ENCODE measurements around the gene DUOX2. TPM values are rescaled to one million over a fixed set of nuclear protein-coding genes. Genes with fewer than 3 reads are reported as not detected.
"Not testable (repeated sequence)": the region's sequence is repeated elsewhere in the genome, so short reads cannot be mapped to it uniquely, and the experiment has no call there.

Gene DUOX2
- total RNA-seq, 1 donor = not detected

GRCh38 chr15:45077391-45077790 lies 36.6 kb downstream of the DUOX2 start:
- not testable (repeated sequence) for H3K27me3 ChIP-seq (ENCODE audit: insufficient read depth, low read length); DNase-seq (ENCODE audit: insufficient read length, low spot score, missing footprints)

GRCh38 chr15:45075440-45076320 lies 38.3 kb downstream of the DUOX2 start:
- not testable (repeated sequence) for H3K4me2 ChIP-seq (ENCODE audit: insufficient read depth, low read length); H3K27me3 ChIP-seq (ENCODE audit: insufficient read depth, low read length); H4K20me1 ChIP-seq (ENCODE audit: insufficient read depth, low read length); H3K27ac ChIP-seq (ENCODE audit: low read depth, low read length); H3K9me3 ChIP-seq (ENCODE audit: low read depth, low read length); H2AFZ ChIP-seq (ENCODE audit: low read length); H3K4me1 ChIP-seq (ENCODE audit: insufficient read depth, low read length); DNase-seq (ENCODE audit: insufficient read length, low spot score, missing footprints); H3K36me3 ChIP-seq (ENCODE audit: insufficient read depth, low read length); H3K4me3 ChIP-seq (ENCODE audit: insufficient read depth, low read length); H3K79me2 ChIP-seq (ENCODE audit: insufficient read depth, low read length)

More at GRCh38 chr15:45077391-45077790, 36.6 kb downstream of the DUOX2 start:
- H3K4me3 ChIP-seq (ENCODE audit: insufficient read depth, low read length); H3K27ac ChIP-seq (ENCODE audit: low read depth, low read length); H3K4me1 ChIP-seq (ENCODE audit: insufficient read depth, low read length); H3K79me2 ChIP-seq (ENCODE audit: insufficient read depth, low read length); H3K36me3 ChIP-seq (ENCODE audit: insufficient read depth, low read length); H4K20me1 ChIP-seq (ENCODE audit: insufficient read depth, low read length); H3K4me2 ChIP-seq (ENCODE audit: insufficient read depth, low read length); H3K9me3 ChIP-seq (ENCODE audit: low read depth, low read length); H2AFZ ChIP-seq (ENCODE audit: low read length): not testable (repeated sequence)

GRCh38 chr15:45073602-45074001 lies 40.4 kb downstream of the DUOX2 start:
- H3K36me3 ChIP-seq (ENCODE audit: insufficient read depth, low read length); H3K27ac ChIP-seq (ENCODE audit: low read depth, low read length); H3K4me1 ChIP-seq (ENCODE audit: insufficient read depth, low read length); H3K79me2 ChIP-seq (ENCODE audit: insufficient read depth, low read length); H3K9me3 ChIP-seq (ENCODE audit: low read depth, low read length); H2AFZ ChIP-seq (ENCODE audit: low read length); H3K4me2 ChIP-seq (ENCODE audit: insufficient read depth, low read length); H4K20me1 ChIP-seq (ENCODE audit: insufficient read depth, low read length); H3K4me3 ChIP-seq (ENCODE audit: insufficient read depth, low read length); H3K27me3 ChIP-seq (ENCODE audit: insufficient read depth, low read length); DNase-seq (ENCODE audit: insufficient read length, low spot score, missing footprints): not testable (repeated sequence)

- DNase-seq (ENCODE audit: insufficient read length, low spot score, missing footprints) = not testable (repeated sequence)
Observed at GRCh38 chr15:45069942-45070360, 44.0 kb downstream of the DUOX2 start.

GRCh38 chr15:45064386-45064785 lies 49.6 kb downstream of the DUOX2 start:
- Histone ChIP-seq H3K4me2 (ENCODE audit: insufficient read depth, low read length) (no peak overlapping the region), H3K36me3 (ENCODE audit: insufficient read depth, low read length) (no peaks in the 10 kb centered on the region), H3K4me3 (ENCODE audit: insufficient read depth, low read length) (no peak overlapping the region), H2AFZ (ENCODE audit: low read length) (no peak overlapping the region), H3K27ac (ENCODE audit: low read depth, low read length) (no peak overlapping the region), H3K4me1 (ENCODE audit: insufficient read depth, low read length) (no peaks in the 10 kb centered on the region), H4K20me1 (ENCODE audit: insufficient read depth, low read length) (no peaks in the 10 kb centered on the region), H3K27me3 (ENCODE audit: insufficient read depth, low read length) (no peaks in the 10 kb centered on the region), H3K79me2 (ENCODE audit: insufficient read depth, low read length) (no peaks in the 10 kb centered on the region), H3K9me3 (ENCODE audit: low read depth, low read length) (no peaks in the 10 kb centered on the region)
- no peak for DNase-seq (ENCODE audit: insufficient read length, low spot score, missing footprints)
- no peak for TF ChIP-seq CTCF (IDR thresholded peaks at IDR 0.05; ENCODE audit: extremely low read depth, low read depth, low read length)

More at GRCh38 chr15:45069942-45070360, 44.0 kb downstream of the DUOX2 start:
- not testable (repeated sequence) for H3K4me3 ChIP-seq (ENCODE audit: insufficient read depth, low read length); H3K79me2 ChIP-seq (ENCODE audit: insufficient read depth, low read length); H3K27me3 ChIP-seq (ENCODE audit: insufficient read depth, low read length); H3K36me3 ChIP-seq (ENCODE audit: insufficient read depth, low read length); H2AFZ ChIP-seq (ENCODE audit: low read length); H4K20me1 ChIP-seq (ENCODE audit: insufficient read depth, low read length); H3K4me1 ChIP-seq (ENCODE audit: insufficient read depth, low read length); H3K9me3 ChIP-seq (ENCODE audit: low read depth, low read length); H3K27ac ChIP-seq (ENCODE audit: low read depth, low read length); H3K4me2 ChIP-seq (ENCODE audit: insufficient read depth, low read length)

GRCh38 chr15:45062301-45062700 lies 51.7 kb downstream of the DUOX2 start:
- not testable (repeated sequence) for H3K4me3 ChIP-seq (ENCODE audit: insufficient read depth, low read length); H3K27ac ChIP-seq (ENCODE audit: low read depth, low read length); H3K9me3 ChIP-seq (ENCODE audit: low read depth, low read length); H3K79me2 ChIP-seq (ENCODE audit: insufficient read depth, low read length); H3K4me1 ChIP-seq (ENCODE audit: insufficient read depth, low read length); H4K20me1 ChIP-seq (ENCODE audit: insufficient read depth, low read length); H2AFZ ChIP-seq (ENCODE audit: low read length); H3K27me3 ChIP-seq (ENCODE audit: insufficient read depth, low read length); H3K4me2 ChIP-seq (ENCODE audit: insufficient read depth, low read length); H3K36me3 ChIP-seq (ENCODE audit: insufficient read depth, low read length); DNase-seq (ENCODE audit: insufficient read length, low spot score, missing footprints)

- not testable (repeated sequence) for DNase-seq (ENCODE audit: insufficient read length, low spot score, missing footprints); H3K4me1 ChIP-seq (ENCODE audit: insufficient read depth, low read length); H3K27ac ChIP-seq (ENCODE audit: low read depth, low read length); H3K79me2 ChIP-seq (ENCODE audit: insufficient read depth, low read length); H4K20me1 ChIP-seq (ENCODE audit: insufficient read depth, low read length); H3K9me3 ChIP-seq (ENCODE audit: low read depth, low read length); H3K27me3 ChIP-seq (ENCODE audit: insufficient read depth, low read length); H3K4me3 ChIP-seq (ENCODE audit: insufficient read depth, low read length); H2AFZ ChIP-seq (ENCODE audit: low read length); H3K36me3 ChIP-seq (ENCODE audit: insufficient read depth, low read length); H3K4me2 ChIP-seq (ENCODE audit: insufficient read depth, low read length)
Observed at GRCh38 chr15:45058690-45059675, 55.0 kb downstream of the DUOX2 start.
